K562 (cell line): ENCODE measurements around the gene SFXN3. TPM values are rescaled to one million over a fixed set of nuclear protein-coding genes. Genes with fewer than 3 reads are reported as not detected.

Experiments used
- ATF1 ChIP-seq, 2 experiments: fragments of 450-650 bp in 1 of 2; IDR thresholded peaks; 2 replicates each; pipeline ENCODE4 v1.6.1; 2016; ENCODE audit warnings: missing compliant biosample characterization in 1 of 2, missing genetic modification characterization in 1 of 2
- BDP1 ChIP-seq: IDR thresholded peaks from 3 replicates; pipeline ENCODE4 v1.6.1; 2011; ENCODE audit not compliant: insufficient read length, insufficient read depth
- BRD9 ChIP-seq: fragments of 450-650 bp; IDR thresholded peaks from 2 replicates; pipeline ENCODE4 v1.6.1; 2018; ENCODE audit warnings: low read depth; ENCODE audit not compliant: partially characterized antibody
- C11orf30 ChIP-seq: fragments of 450-650 bp; IDR thresholded peaks from 2 replicates; pipeline ENCODE4 v1.6.1; 2016; ENCODE audit warnings: low read depth, mild to moderate bottlenecking
- CBFA2T2 ChIP-seq: fragments of 450-650 bp; conservative IDR thresholded peaks from 2 replicates; pipeline ENCODE4 v1.6.1; 2017; ENCODE audit warnings: mild to moderate bottlenecking
- COPS2 ChIP-seq: fragments of 450-650 bp; conservative IDR thresholded peaks from 2 replicates; pipeline ENCODE4 v1.6.1; 2016; ENCODE audit warnings: mild to moderate bottlenecking, moderate library complexity
- EP400 ChIP-seq: fragments of 450-650 bp; IDR thresholded peaks from 2 replicates; pipeline ENCODE4 v1.6.1; 2017; ENCODE audit warnings: antibody characterized with exemption, mild to moderate bottlenecking, moderate library complexity
- FOXJ2 ChIP-seq: fragments of 200-800 bp; sonication (Bioruptor generic); IDR thresholded peaks from 2 replicates; pipeline ENCODE4 v1.6.1; 2016; ENCODE audit warnings: missing genetic modification characterization, missing compliant biosample characterization
- KAT7 ChIP-seq: sonication (generic); formaldehyde crosslinking; IDR thresholded peaks from 2 replicates; pipeline ENCODE4 v1.8.0; 2022; ENCODE audit warnings: missing genetic modification reagents, mild to moderate bottlenecking, borderline replicate concordance
- MCM7 ChIP-seq, 2 experiments: fragments of 450-650 bp; IDR thresholded peaks; 2 replicates each; pipeline ENCODE4 v1.6.1; 2016 to 2018
- MED1 ChIP-seq: sonication (generic); formaldehyde crosslinking; IDR thresholded peaks from 2 replicates; pipeline ENCODE4 v1.8.1; 2023; ENCODE audit warnings: missing genetic modification reagents, borderline replicate concordance
- MTA2 ChIP-seq: fragments of 450-650 bp; IDR thresholded peaks from 2 replicates; pipeline ENCODE4 v1.6.1; 2016; ENCODE audit warnings: low read depth
- PHF8 ChIP-seq: fragments of 200-600 bp; sonication (generic); IDR thresholded peaks from 2 replicates; pipeline ENCODE4 v1.6.1; 2012; ENCODE audit warnings: mixed run types, mild to moderate bottlenecking, inconsistent platforms, low read length, moderate library complexity, borderline replicate concordance
- RBM39 ChIP-seq: fragments of 200-400 bp; formaldehyde crosslinking; optimal IDR thresholded peaks from 2 replicates; pipeline ENCODE3; 2018; ENCODE audit warnings: low read depth, low read length
- SUPT5H ChIP-seq: fragments of 450-650 bp; IDR thresholded peaks from 2 replicates; pipeline ENCODE4 v1.6.1; 2016
- TBP ChIP-seq: optimal IDR thresholded peaks from 2 replicates; pipeline ENCODE3; 2011; ENCODE audit warnings: low read depth, low read length, improper control_type of control experiment
- XRCC3 ChIP-seq: fragments of 450-650 bp; IDR thresholded peaks from 2 replicates; pipeline ENCODE4 v1.6.1; 2017; ENCODE audit warnings: mild to moderate bottlenecking, moderate library complexity
- ZNF395 ChIP-seq: fragments of 200-800 bp; sonication (Bioruptor generic); IDR thresholded peaks from 2 replicates; pipeline ENCODE4 v1.6.1; 2017; ENCODE audit warnings: missing genetic modification characterization, missing compliant biosample characterization
- ZNF407 ChIP-seq: fragments of 450-650 bp; IDR thresholded peaks from 2 replicates; pipeline ENCODE4 v1.6.1; 2016; ENCODE audit warnings: low read depth
- ZNF583 ChIP-seq: fragments of 250-450 bp; sonication (Bioruptor Pico); IDR thresholded peaks from 2 replicates; pipeline ENCODE4 v1.4.0; 2020
- ZNF668 ChIP-seq: fragments of 250-450 bp; sonication (Bioruptor Pico); IDR thresholded peaks from 2 replicates; pipeline ENCODE4 v1.8.0; 2022; ENCODE audit warnings: mild to moderate bottlenecking, inconsistent platforms
- polyA plus RNA-seq, 8 experiments: library from polyadenylated mRNA; depleted of rRNA in 4 of 8; stranded (reverse) in 5 of 8; unstranded in 3 of 8; fragments of >200 nt; fragmentation: Nextera tagmentation in 2 of 8; fragmentation: Illumina TruSeq in 1 of 8; extraction: Ambion mirVana in 2 of 8; extraction: Trizol in 1 of 8; gene quantifications; 2 replicates each; pipeline versions ENCODE4 v1.2.1 to v1.2.3, GENCODE V29; 2011 to 2014; ENCODE audit warnings: inconsistent platforms in 1 of 8, missing spikeins in 1 of 8
- total RNA-seq, 7 experiments: library from RNA; depleted of rRNA in 6 of 7; stranded (reverse); fragments of >200 nt in 6 of 7; fragmentation: Illumina TruSeq in 2 of 7; extraction: Trizol in 2 of 7; gene quantifications; 2 replicates each; pipeline versions ENCODE4 v1.2.1 to v1.2.3, GENCODE V29; 2011 to 2021; ENCODE audit warnings: low replicate concordance in 1 of 7

SFXN3 gene
- total and polyA plus RNA-seq, 9 of the 15 experiments (the other 6 are each of a cell fraction or from before 2014, with no cell fraction given): 0.24 to 4.6 (median 0.86) TPM

GRCh38 chr10:100986952-100987684 is 43.9 kb upstream of the SFXN3 start, which contains the start of the genes MRPL43 and TWNK (continued):
- no peak for TF ChIP-seq ZNF407
- TF ChIP-seq RBM39: no peak
- TF ChIP-seq ATF1 (CRISPR knock-in tag; IDR thresholded peaks at IDR 0.05): no peak
- TF ChIP-seq ATF1 (tag; IDR thresholded peaks at IDR 0.05): peak; percentile 30; the same call in 1 of the 2 replicates
- TF ChIP-seq MCM7 (IDR thresholded peaks at IDR 0.05): no peak
- peak; percentile 43; the same call in 1 of the 2 replicates for TF ChIP-seq ZNF395 (CRISPR knock-in tag)
- no peak for TF ChIP-seq ZNF668 (CRISPR knock-in tag)
- peak; percentile 59 for TF ChIP-seq MTA2
- TF ChIP-seq FOXJ2 (tag): no peak
- no peak; the same call in 1 of the 2 replicates for TF ChIP-seq KAT7 (CRISPR knock-in tag)
- peak; percentile 75 for TF ChIP-seq SUPT5H
- TF ChIP-seq ZNF583 (CRISPR knock-in tag): no peak
- no peak for TF ChIP-seq MED1 (CRISPR knock-in tag)
- no peak for TF ChIP-seq XRCC3
- no peak for TF ChIP-seq BDP1
- TF ChIP-seq PHF8: peak; percentile 94
- peak; percentile 62 for TF ChIP-seq TBP
- peak; percentile 86 for TF ChIP-seq C11orf30
- no peak for TF ChIP-seq COPS2
- peak; percentile 99 for TF ChIP-seq EP400
- no peak for TF ChIP-seq CBFA2T2
- TF ChIP-seq BRD9: no peak
